CD14-positive monocyte (primary cell): Measurements from ENCODE around the gene SGO2. TPM values are rescaled to one million over a fixed set of nuclear protein-coding genes. Genes with fewer than 3 reads are reported as not detected.

Experiments used
- DNase-seq, 3 donors: peaks; one replicate each; pipeline ENCODE4 v3.0.0-alpha.2; 2011 to 2022
- H2AFZ ChIP-seq: 2 replicates; pipeline ENCODE4 v1.6.0; 2012; ENCODE audit warnings: mild to moderate bottlenecking, low read depth, low read length, inconsistent platforms; ENCODE audit not compliant: insufficient read depth, poor library complexity, severe bottlenecking
- H3K27ac ChIP-seq, 2 donors: 1 replicate in 1 of 2; 2 replicates in 1 of 2; pipeline ENCODE4 v1.5.1; 2012 to 2013; ENCODE audit warnings: low read length in 2 of 2, control low read depth in 1 of 2, inconsistent platforms in 1 of 2, low read depth in 1 of 2, mild to moderate bottlenecking in 1 of 2
- H3K27me3 ChIP-seq, 2 donors: one replicate each; pipeline versions ENCODE4 v1.6.0 to v1.6.1; 2011 to 2013; ENCODE audit warnings: low read length in 2 of 2; ENCODE audit not compliant: control insufficient read depth in 2 of 2, insufficient read depth in 2 of 2
- H3K36me3 ChIP-seq, 2 donors: replicated peaks in 1 of 2; 1 replicate in 1 of 2; 2 replicates in 1 of 2; pipeline versions ENCODE4 v1.5.1 to v1.6.1; 2012 to 2013; ENCODE audit warnings: low read length in 2 of 2, control low read depth in 1 of 2, inconsistent platforms in 1 of 2, mild to moderate bottlenecking in 1 of 2; ENCODE audit not compliant: insufficient read depth in 2 of 2, control insufficient read depth in 1 of 2
- H3K4me1 ChIP-seq, 2 donors: 1 replicate in 1 of 2; 2 replicates in 1 of 2; pipeline versions ENCODE4 v1.5.1 to v1.6.1; 2012 to 2013; ENCODE audit warnings: low read length in 2 of 2, control low read depth in 1 of 2, inconsistent platforms in 1 of 2, mild to moderate bottlenecking in 1 of 2, moderate library complexity in 1 of 2; ENCODE audit not compliant: insufficient read depth in 2 of 2, control insufficient read depth in 1 of 2
- H3K4me2 ChIP-seq: replicated peaks from 2 replicates; pipeline ENCODE3; 2012; ENCODE audit warnings: low read length, moderate library complexity, mild to moderate bottlenecking; ENCODE audit not compliant: poor library complexity, severe bottlenecking; ENCODE audit errors: extremely low read depth
- H3K4me3 ChIP-seq, 3 experiments: fragments of 200-600 bp in 1 of 3; sonication (generic) in 1 of 3; replicated peaks in 1 of 3; 1 replicate in 2 of 3; 2 replicates in 1 of 3; pipeline ENCODE4 v1.5.1; 2011 to 2013; ENCODE audit warnings: low read length in 3 of 3, mild to moderate bottlenecking in 3 of 3, control low read depth in 2 of 3, low read depth in 2 of 3, inconsistent platforms in 1 of 3, moderate library complexity in 1 of 3
- H3K79me2 ChIP-seq: 2 replicates; pipeline ENCODE4 v1.6.0; 2012; ENCODE audit warnings: mild to moderate bottlenecking, control low read depth, inconsistent platforms, low read length, moderate library complexity; ENCODE audit not compliant: insufficient read depth
- H3K9ac ChIP-seq: 2 replicates; pipeline ENCODE4 v1.6.0; 2017; ENCODE audit warnings: low read length, mild to moderate bottlenecking; ENCODE audit not compliant: insufficient read depth, poor library complexity, severe bottlenecking
- H3K9me3 ChIP-seq, 2 donors: replicated peaks in 1 of 2; 1 replicate in 1 of 2; 2 replicates in 1 of 2; pipeline versions ENCODE4 v1.5.1 to v1.6.1; 2012 to 2013; ENCODE audit warnings: low read length in 2 of 2, control low read depth in 1 of 2; ENCODE audit not compliant: control insufficient read depth in 1 of 2, insufficient read depth in 1 of 2
- H4K20me1 ChIP-seq: 2 replicates; pipeline ENCODE4 v1.6.0; 2012; ENCODE audit warnings: mild to moderate bottlenecking, low read length, control low read depth, moderate library complexity; ENCODE audit not compliant: insufficient read depth
- H3K27ac Mint-ChIP-seq, 7 donors: one replicate each; pipeline ENCODE4 v1.8.0; 2020; ENCODE audit warnings: mild to moderate bottlenecking in 7 of 7, mixed read lengths in 7 of 7, moderate library complexity in 6 of 7, inconsistent platforms in 2 of 7
- H3K27me3 Mint-ChIP-seq, 3 donors: one replicate each; pipeline ENCODE4 v1.8.0; 2021 to 2022; ENCODE audit warnings: low read depth in 3 of 3, mild to moderate bottlenecking in 3 of 3, mixed read lengths in 3 of 3, moderate library complexity in 3 of 3, inconsistent platforms in 1 of 3
- H3K36me3 Mint-ChIP-seq, 2 donors: one replicate each; pipeline ENCODE4 v1.8.0; 2020; ENCODE audit warnings: mixed read lengths in 2 of 2, inconsistent platforms in 1 of 2, mild to moderate bottlenecking in 1 of 2
- H3K4me1 Mint-ChIP-seq: one replicate; pipeline ENCODE4 v1.8.0; 2020; ENCODE audit warnings: mild to moderate bottlenecking, mixed read lengths
- H3K4me3 Mint-ChIP-seq, 2 donors: one replicate each; pipeline ENCODE4 v1.8.0; 2020; ENCODE audit warnings: mild to moderate bottlenecking in 2 of 2, mixed read lengths in 2 of 2, moderate library complexity in 1 of 2
- H3K9me3 Mint-ChIP-seq, 7 donors: one replicate each; pipeline ENCODE4 v1.8.0; 2020 to 2022; ENCODE audit warnings: mixed read lengths in 7 of 7, mild to moderate bottlenecking in 6 of 7, moderate library complexity in 6 of 7, inconsistent platforms in 2 of 7
- WGBS: methylation state at CpG from one replicate; pipeline ENCODE4 v1.1.5; 2013; ENCODE audit warnings: missing lambda C conversion rate; ENCODE audit not compliant: insufficient coverage; 5-methylcytosine and 5-hydroxymethylcytosine counted together
- intact Hi-C, 2 donors: fragments of 100-400 bp; cut with micrococcal nuclease; formaldehyde crosslinking; loops; one replicate each; pipeline versions ENCODE4 v1.15.0 to v1.15.1; 2023
- polyA plus RNA-seq, 3 donors: library from polyadenylated mRNA; depleted of rRNA in 1 of 3; unstranded in 2 of 3; stranded (reverse) in 1 of 3; fragments of 300-500 nt in 2 of 3; fragments of >200 nt in 1 of 3; fragmentation: Illumina TruSeq in 2 of 3; gene quantifications; 1 replicate in 2 of 3; 2 replicates in 1 of 3; pipeline ENCODE4 v1.2.3, GENCODE V29; 2012 to 2021
- TF ChIP-seq, protein P1 (sequence below): fragments of 200-600 bp; IDR thresholded peaks from one replicate; pipeline ENCODE4 v1.8.0; 2022; ENCODE audit warnings: antibody characterized with exemption, mild to moderate bottlenecking

The SGO2 gene
- polyA plus RNA-seq, 3 donors = 0.49 to 1.5 (median 1.4) TPM

DNA sequence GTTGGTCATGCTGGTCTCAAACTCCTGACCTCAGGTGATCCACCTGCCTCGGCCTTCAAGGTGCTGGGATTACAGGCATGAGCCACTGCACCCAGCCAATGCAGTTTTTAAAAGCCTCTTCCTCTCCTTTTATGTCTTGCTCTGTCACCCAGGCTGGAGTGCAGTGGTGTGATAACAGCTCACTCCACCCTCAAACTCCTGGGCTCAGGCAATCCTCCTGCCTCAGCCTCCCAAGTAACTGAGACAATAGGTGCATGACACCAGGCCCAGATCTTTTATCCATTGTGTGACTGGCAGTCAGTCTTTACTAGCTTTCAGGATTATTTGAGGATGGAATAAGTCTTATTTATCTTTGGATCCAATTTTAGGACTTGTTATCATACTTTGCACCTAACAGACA lies 29.3 kb upstream of the SGO2 start:
- no peak for DNase-seq
- H3K4me2 ChIP-seq = no peak overlapping the region
- no peak overlapping the region for H3K9ac ChIP-seq
- no peak overlapping the region for H3K27ac ChIP-seq
- no peak overlapping the region for H3K27ac Mint-ChIP-seq
- WGBS = 86% methylated on average over 1 of the region's 1 CpG
- TF ChIP-seq, protein P1, sequence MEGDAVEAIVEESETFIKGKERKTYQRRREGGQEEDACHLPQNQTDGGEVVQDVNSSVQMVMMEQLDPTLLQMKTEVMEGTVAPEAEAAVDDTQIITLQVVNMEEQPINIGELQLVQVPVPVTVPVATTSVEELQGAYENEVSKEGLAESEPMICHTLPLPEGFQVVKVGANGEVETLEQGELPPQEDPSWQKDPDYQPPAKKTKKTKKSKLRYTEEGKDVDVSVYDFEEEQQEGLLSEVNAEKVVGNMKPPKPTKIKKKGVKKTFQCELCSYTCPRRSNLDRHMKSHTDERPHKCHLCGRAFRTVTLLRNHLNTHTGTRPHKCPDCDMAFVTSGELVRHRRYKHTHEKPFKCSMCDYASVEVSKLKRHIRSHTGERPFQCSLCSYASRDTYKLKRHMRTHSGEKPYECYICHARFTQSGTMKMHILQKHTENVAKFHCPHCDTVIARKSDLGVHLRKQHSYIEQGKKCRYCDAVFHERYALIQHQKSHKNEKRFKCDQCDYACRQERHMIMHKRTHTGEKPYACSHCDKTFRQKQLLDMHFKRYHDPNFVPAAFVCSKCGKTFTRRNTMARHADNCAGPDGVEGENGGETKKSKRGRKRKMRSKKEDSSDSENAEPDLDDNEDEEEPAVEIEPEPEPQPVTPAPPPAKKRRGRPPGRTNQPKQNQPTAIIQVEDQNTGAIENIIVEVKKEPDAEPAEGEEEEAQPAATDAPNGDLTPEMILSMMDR = no peak
- no peaks in the 10 kb centered on the region for H3K27me3 ChIP-seq
- intact Hi-C loops = no loop called here
- H3K27me3 Mint-ChIP-seq = peaks cover 0 to 2% (median 1%) of the 10 kb centered on the region in 3 donors
- peaks cover 61 to 74% of the 10 kb centered on the region in 2 donors for H3K36me3 Mint-ChIP-seq
- no peaks in the 10 kb centered on the region for H3K9me3 ChIP-seq
- peaks cover 2% of the 10 kb centered on the region for H3K4me1 Mint-ChIP-seq
- no peaks in the 10 kb centered on the region for H3K4me1 ChIP-seq
- H3K4me3 Mint-ChIP-seq = no peak overlapping the region
- no peak overlapping the region for H2AFZ ChIP-seq
- H3K36me3 ChIP-seq = peaks cover 49 to 70% of the 10 kb centered on the region in 2 donors
- no peak overlapping the region for H3K4me3 ChIP-seq
- peaks cover 0 to 2% (median 0%) of the 10 kb centered on the region in 7 donors for H3K9me3 Mint-ChIP-seq
- no peaks in the 10 kb centered on the region for H4K20me1 ChIP-seq
- no peaks in the 10 kb centered on the region for H3K79me2 ChIP-seq

DNA sequence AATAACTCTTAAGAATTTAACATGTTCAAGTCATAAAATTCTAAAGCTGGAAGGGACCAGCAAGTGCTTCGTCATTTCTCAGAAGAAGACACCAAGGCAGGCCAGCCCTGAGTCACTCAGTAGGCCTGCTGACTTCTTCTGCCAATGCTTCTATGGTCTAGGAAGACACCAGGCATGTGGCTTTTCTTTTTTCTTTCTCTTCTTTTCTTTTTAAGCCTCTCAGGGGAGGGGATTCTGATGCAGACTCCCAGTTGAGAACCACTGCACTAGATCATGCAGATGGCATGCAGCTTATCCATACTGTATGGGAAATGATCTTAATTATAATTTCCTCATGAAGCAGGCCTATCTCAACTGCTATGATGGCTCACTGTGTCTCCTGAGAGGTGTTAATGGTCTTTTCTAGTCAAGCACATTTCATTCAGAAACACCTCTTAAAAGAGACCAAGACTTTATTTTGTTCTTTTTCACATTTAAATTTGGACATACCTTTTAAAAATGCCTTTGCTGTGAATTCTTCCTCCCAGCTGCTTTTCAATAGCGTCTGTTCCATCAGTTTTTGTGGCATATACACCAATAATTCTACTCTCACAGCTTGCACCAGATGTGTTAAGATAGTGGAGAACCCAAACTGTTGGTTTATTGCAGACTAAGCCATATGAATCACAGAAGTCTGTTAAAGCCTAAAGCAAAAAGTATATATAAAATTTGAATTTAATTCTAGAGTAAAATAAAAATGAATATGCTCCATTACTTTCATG lies 27.4 kb upstream of the SGO2 start:
- Histone ChIP-seq H4K20me1 (no peaks in the 10 kb centered on the region), H3K4me2 (no peak overlapping the region), H3K4me3 (no peak overlapping the region), H3K4me1 (no peaks in the 10 kb centered on the region), H3K36me3 (peaks cover 43 to 65% of the 10 kb centered on the region in 2 donors), H3K9me3 (no peaks in the 10 kb centered on the region), H3K27ac (no peak overlapping the region), H3K27me3 (no peaks in the 10 kb centered on the region), H3K79me2 (no peaks in the 10 kb centered on the region), H3K9ac (no peak overlapping the region), H2AFZ (no peak overlapping the region)
- TF ChIP-seq, protein P1 = no peak
- peaks cover 2% of the 10 kb centered on the region for H3K4me1 Mint-ChIP-seq
- peaks cover 0 to 2% (median 0%) of the 10 kb centered on the region in 3 donors for H3K27me3 Mint-ChIP-seq
- DNase-seq = no peak
- WGBS = 100% methylated on average over 1 of the region's 2 CpGs
- H3K9me3 Mint-ChIP-seq = peaks cover 0 to 4% (median 0%) of the 10 kb centered on the region in 7 donors
- H3K27ac Mint-ChIP-seq = no peak overlapping the region
- intact Hi-C loops = no loop called here
- no peak overlapping the region for H3K4me3 Mint-ChIP-seq
- H3K36me3 Mint-ChIP-seq = peaks cover 54 to 72% of the 10 kb centered on the region in 2 donors
